GM19452 (cell line): ENCODE results near the gene PTEN.
"Not testable (repeated sequence)": the region's sequence is repeated elsewhere in the genome, so short reads cannot be mapped to it uniquely, and the experiment has no call there.

Experiments
- ATAC-seq: cut with Tn5 transposase; IDR thresholded peaks from one replicate; pipeline ENCODE4 v1.9.1; 2021; ENCODE audit not compliant: unreplicated experiment

PTEN gene

GRCh38 chr10:87868277-87868676 is 4.9 kb downstream of the PTEN start:
- no peak for ATAC-seq

- ATAC-seq, result not testable (repeated sequence)
Observed at GRCh38 chr10:87869139-87869538, 5.7 kb downstream of the PTEN start.

- ATAC-seq, result no peak
Observed at GRCh38 chr10:87869773-87870551, 6.5 kb downstream of the PTEN start.

GRCh38 chr10:87872828-87873227 is 9.4 kb downstream of the PTEN start:
- ATAC-seq, result no peak

- no peak for ATAC-seq
Observed at GRCh38 chr10:87873656-87874055, 10.2 kb downstream of the PTEN start.

- no peak for ATAC-seq
Observed at GRCh38 chr10:87875929-87876571, 12.6 kb downstream of the PTEN start.

GRCh38 chr10:87878664-87879459 is 15.4 kb downstream of the PTEN start:
- no peak for ATAC-seq

GRCh38 chr10:87880336-87880735 is 16.9 kb downstream of the PTEN start:
- no peak for ATAC-seq

- ATAC-seq, result not testable (repeated sequence)
Observed at GRCh38 chr10:87881373-87882059, 18.1 kb downstream of the PTEN start.

- ATAC-seq, result no peak
Observed at GRCh38 chr10:87882555-87883294, 19.3 kb downstream of the PTEN start.

GRCh38 chr10:87886635-87887034 is 23.2 kb downstream of the PTEN start:
- no peak for ATAC-seq

GRCh38 chr10:87887146-87887545 is 23.7 kb downstream of the PTEN start:
- no peak for ATAC-seq

GRCh38 chr10:87887548-87888289 is 24.3 kb downstream of the PTEN start:
- ATAC-seq, result no peak

- ATAC-seq, result no peak
Observed at GRCh38 chr10:87895430-87895829, 32.0 kb downstream of the PTEN start.

- no peak for ATAC-seq
Observed at GRCh38 chr10:87896216-87896615, 32.8 kb downstream of the PTEN start.

GRCh38 chr10:87897957-87898356 is 34.5 kb downstream of the PTEN start:
- not testable (repeated sequence) for ATAC-seq

- ATAC-seq, result not testable (repeated sequence)
Observed at GRCh38 chr10:87903396-87903795, 40.0 kb downstream of the PTEN start.

- no peak for ATAC-seq
Observed at GRCh38 chr10:87913156-87913921, 49.9 kb downstream of the PTEN start.

- ATAC-seq, result no peak
Observed at GRCh38 chr10:87915406-87915805, 52.0 kb downstream of the PTEN start.
